HepG2 (cell line): ENCODE measurements around the gene DNM3. TPM values are rescaled to one million over a fixed set of nuclear protein-coding genes. Genes with fewer than 3 reads are reported as not detected.

ENCODE experiments used
- ATAC-seq: fragments of 200-7000 bp; cut with Tn5 transposase; 3 replicates; pipeline ENCODE4 v1.9.1; 2020; ENCODE audit warnings: mild to moderate bottlenecking, moderate library complexity
- BruUV-seq: library from RNA; stranded (reverse); fragments of 400-500 nt; replicated peaks from 2 replicates; lab custom pipeline; 2021; lab: Mats Ljungman, UMichigan
- CTCF ChIA-PET: fragments of 300-600 bp; formaldehyde crosslinking; extraction: SDS; loops from one replicate; lab custom pipeline; 2021; ENCODE audit warnings: low total read pairs, inconsistent platforms, low intra/inter-chr PET ratio; lab: Yijun Ruan, JAX
- POLR2A ChIA-PET: fragments of 350-600 bp; sonication (Branson Sonifier 250); formaldehyde crosslinking; loops from one replicate; lab custom pipeline; 2020; ENCODE audit warnings: antibody characterized with exemption, inconsistent platforms; lab: Yijun Ruan, JAX
- DNase-seq: peaks from one replicate; pipeline ENCODE4 v3.0.0-alpha.2; 2015; ENCODE audit warnings: low spot score
- FAIRE-seq: peaks from 3 replicates; lab custom pipeline; 2011; peaks lifted over from hg19 to GRCh38; lab: Jason Lieb, UNC
- H2AFZ ChIP-seq: one replicate; pipeline ENCODE4 v1.6.1; 2011; ENCODE audit warnings: low read length, inconsistent platforms
- H3K27ac ChIP-seq: fragments of 300-600 bp; 3 replicates; pipeline ENCODE4 v1.8.0; 2011; ENCODE audit warnings: mixed run types, mild to moderate bottlenecking, mixed read lengths, low read length, inconsistent platforms; ENCODE audit not compliant: insufficient read depth; ENCODE audit errors: extremely low read length
- H3K27me3 ChIP-seq, 2 experiments: fragments of 200-600 bp in 1 of 2; 2 replicates in 1 of 2; 3 replicates in 1 of 2; pipeline versions ENCODE4 v1.6.0 to v1.8.0; 2011; ENCODE audit warnings: low read length in 2 of 2, mild to moderate bottlenecking in 2 of 2, moderate library complexity in 2 of 2, inconsistent platforms in 1 of 2; ENCODE audit not compliant: insufficient read depth in 2 of 2, control insufficient read depth in 1 of 2
- H3K36me3 ChIP-seq, 2 experiments: fragments of 200-600 bp in 1 of 2; replicated peaks in 1 of 2; 2 replicates in 1 of 2; 3 replicates in 1 of 2; pipeline versions ENCODE4 v1.5.1 to v1.8.0; 2011; ENCODE audit warnings: low read length in 2 of 2, inconsistent platforms in 1 of 2; ENCODE audit not compliant: insufficient read depth in 2 of 2, control insufficient read depth in 1 of 2
- H3K4me1 ChIP-seq: 2 replicates; pipeline ENCODE4 v1.5.1; 2012; ENCODE audit warnings: low read length, inconsistent platforms; ENCODE audit not compliant: insufficient read depth
- H3K4me2 ChIP-seq: 2 replicates; pipeline ENCODE4 v1.6.0; 2011; ENCODE audit warnings: low read depth, low read length, inconsistent platforms
- H3K4me3 ChIP-seq, 3 experiments: fragments of 200-600 bp in 1 of 3; sonication (generic), shearing (Covaris generic) in 1 of 3; replicated peaks in 1 of 3; 2 replicates each; pipeline ENCODE4 v1.5.1; 2011 to 2016; ENCODE audit warnings: low read length in 3 of 3, inconsistent platforms in 2 of 3, low read depth in 2 of 3, mild to moderate bottlenecking in 2 of 3, control low read depth in 1 of 3, mixed read lengths in 1 of 3; ENCODE audit not compliant: insufficient read depth in 1 of 3
- H3K79me2 ChIP-seq: one replicate; pipeline ENCODE4 v1.6.1; 2011; ENCODE audit warnings: low read length, inconsistent platforms; ENCODE audit not compliant: insufficient read depth
- H3K9ac ChIP-seq: 2 replicates; pipeline ENCODE4 v1.6.0; 2011; ENCODE audit warnings: mild to moderate bottlenecking, low read depth, low read length, inconsistent platforms; ENCODE audit not compliant: insufficient read depth
- H3K9me3 ChIP-seq: 2 replicates; pipeline ENCODE4 v1.5.1; 2012; ENCODE audit warnings: mild to moderate bottlenecking, low read length
- H4K20me1 ChIP-seq: 2 replicates; pipeline ENCODE4 v1.6.0; 2011; ENCODE audit warnings: inconsistent platforms, mild to moderate bottlenecking, low read length, moderate library complexity; ENCODE audit not compliant: insufficient read depth
- KLF6 ChIP-seq: IDR thresholded peaks from 2 replicates; pipeline ENCODE4 v1.8.0; 2016; ENCODE audit warnings: missing biosample characterization, missing genetic modification reagents
- MED1 ChIP-seq: sonication (generic); formaldehyde crosslinking; IDR thresholded peaks from 2 replicates; pipeline ENCODE4 v1.4.0; 2020; ENCODE audit warnings: missing genetic modification reagents
- NFYB ChIP-seq: sonication (generic); formaldehyde crosslinking; IDR thresholded peaks from 2 replicates; pipeline ENCODE4 v1.4.0; 2020; ENCODE audit warnings: missing genetic modification reagents
- RCOR2 ChIP-seq: IDR thresholded peaks from 2 replicates; pipeline ENCODE4 v1.6.1; 2016; ENCODE audit warnings: missing biosample characterization, missing genetic modification reagents
- ZNF263 ChIP-seq: sonication (generic); formaldehyde crosslinking; IDR thresholded peaks from 2 replicates; pipeline ENCODE4 v1.4.0; 2020; ENCODE audit warnings: missing genetic modification reagents
- ZNF441 ChIP-seq: sonication (generic); formaldehyde crosslinking; IDR thresholded peaks from 2 replicates; pipeline ENCODE4 v1.7.0; 2021; ENCODE audit warnings: missing genetic modification reagents, borderline replicate concordance
- WGBS: methylation state at CpG from one replicate; pipeline ENCODE4 v1.1.6; 2017; ENCODE audit warnings: low lambda C conversion rate; 5-methylcytosine and 5-hydroxymethylcytosine counted together
- in situ Hi-C: cut with HindIII; loops from 2 replicates; pipeline ENCODE4 v1.10.0; 2017; ENCODE audit warnings: low pct_unique_long_range_greater_than_20kb; ENCODE audit not compliant: extremely low pct_ligation_motif_present
- intact Hi-C: fragments of 100-400 bp; cut with micrococcal nuclease; formaldehyde crosslinking; loops from one replicate; pipeline ENCODE4 v1.10.0; 2022; ENCODE audit not compliant: unreplicated experiment
- polyA plus RNA-seq, 8 experiments: library from polyadenylated mRNA; depleted of rRNA in 3 of 8; stranded (reverse) in 7 of 8; unstranded in 1 of 8; fragments of >200 nt; fragmentation: Illumina TruSeq in 4 of 8; extraction: Trizol in 4 of 8; gene quantifications; 2 replicates each; pipeline versions ENCODE4 v1.2.1 to v1.2.3, GENCODE V29; 2011 to 2016; ENCODE audit warnings: low read depth in 4 of 8, missing spikeins in 1 of 8, mixed read lengths in 1 of 8; ENCODE audit not compliant: insufficient read depth in 1 of 8
- total RNA-seq, 5 experiments: library from RNA; depleted of rRNA; stranded (reverse); fragments of >200 nt; fragmentation: Illumina TruSeq; extraction: Trizol; gene quantifications; 2 replicates each; pipeline ENCODE4 v1.2.3, GENCODE V29; 2016; ENCODE audit warnings: low read depth in 1 of 5
- TF ChIP-seq, protein P1 (sequence below): sonication (generic); formaldehyde crosslinking; IDR thresholded peaks from 2 replicates; pipeline ENCODE4 v1.9.0; 2021; ENCODE audit warnings: missing genetic modification reagents, mild to moderate bottlenecking, borderline replicate concordance
- TF ChIP-seq, protein P2 (sequence below): sonication (generic); formaldehyde crosslinking; IDR thresholded peaks from 2 replicates; pipeline ENCODE4 v1.4.0; 2020; ENCODE audit warnings: mild to moderate bottlenecking, missing genetic modification reagents
- TF ChIP-seq, protein P3 (sequence below): sonication (generic); formaldehyde crosslinking; IDR thresholded peaks from 2 replicates; pipeline ENCODE4 v1.4.0; 2020; ENCODE audit warnings: missing genetic modification reagents, mild to moderate bottlenecking, borderline replicate concordance
- TF ChIP-seq, protein P4 (sequence below): IDR thresholded peaks from 2 replicates; pipeline ENCODE4 v1.6.1; 2016; ENCODE audit warnings: low read depth

The DNM3 gene
- total and polyA plus RNA-seq, 2 of the 13 experiments (the other 11 are each of a cell fraction or from before 2014, with no cell fraction given), result 0.05 TPM; not detected in 1

DNA sequence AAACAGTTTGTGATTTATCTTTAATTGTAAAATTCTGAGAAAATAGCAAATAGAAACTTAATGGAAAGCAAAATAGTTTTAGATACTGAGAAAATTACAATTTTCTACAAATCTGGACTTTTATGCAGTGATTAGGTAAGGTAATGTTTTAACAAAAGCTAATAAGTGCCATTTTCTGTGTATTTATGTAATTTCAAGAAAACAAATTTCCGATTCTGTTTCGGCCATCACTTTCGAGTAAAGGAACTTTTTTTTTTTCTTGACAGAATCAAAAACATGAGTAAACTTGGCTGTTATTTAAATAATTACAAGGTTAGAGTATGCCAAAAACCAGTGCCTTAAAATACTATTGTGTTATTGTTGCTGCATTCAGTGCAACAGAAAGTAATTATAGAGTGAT lies 298.8 kb downstream of the DNM3 start:
- Histone ChIP-seq H3K4me1 (no peaks in the 10 kb centered on the region), H3K27me3 (no peaks in the 10 kb centered on the region), H4K20me1 (no peaks in the 10 kb centered on the region), H3K4me3 (no peak overlapping the region), H3K9ac (no peak overlapping the region), H3K9me3 (no peaks in the 10 kb centered on the region), H3K4me2 (no peak overlapping the region), H3K79me2 (no peaks in the 10 kb centered on the region), H3K27ac (no peak overlapping the region), H2AFZ (no peak overlapping the region), H3K36me3 (no peaks in the 10 kb centered on the region)
- WGBS, result 35% methylated on average over 3 of the region's 3 CpGs
- BruUV-seq, result no TSS peak
- DNase-seq, result no peak
- no peak for FAIRE-seq
- intact Hi-C loops, result no loop called here
- no peak for ATAC-seq
- in situ Hi-C loops, result no loop called here
- POLR2A ChIA-PET, result no interaction called here
- TF ChIP-seq, protein P1, sequence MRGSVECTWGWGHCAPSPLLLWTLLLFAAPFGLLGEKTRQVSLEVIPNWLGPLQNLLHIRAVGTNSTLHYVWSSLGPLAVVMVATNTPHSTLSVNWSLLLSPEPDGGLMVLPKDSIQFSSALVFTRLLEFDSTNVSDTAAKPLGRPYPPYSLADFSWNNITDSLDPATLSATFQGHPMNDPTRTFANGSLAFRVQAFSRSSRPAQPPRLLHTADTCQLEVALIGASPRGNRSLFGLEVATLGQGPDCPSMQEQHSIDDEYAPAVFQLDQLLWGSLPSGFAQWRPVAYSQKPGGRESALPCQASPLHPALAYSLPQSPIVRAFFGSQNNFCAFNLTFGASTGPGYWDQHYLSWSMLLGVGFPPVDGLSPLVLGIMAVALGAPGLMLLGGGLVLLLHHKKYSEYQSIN (CRISPR knock-in tag), result no peak
- TF ChIP-seq ZNF441 (CRISPR knock-in tag), result no peak
- CTCF ChIA-PET, result no interaction called here

DNA sequence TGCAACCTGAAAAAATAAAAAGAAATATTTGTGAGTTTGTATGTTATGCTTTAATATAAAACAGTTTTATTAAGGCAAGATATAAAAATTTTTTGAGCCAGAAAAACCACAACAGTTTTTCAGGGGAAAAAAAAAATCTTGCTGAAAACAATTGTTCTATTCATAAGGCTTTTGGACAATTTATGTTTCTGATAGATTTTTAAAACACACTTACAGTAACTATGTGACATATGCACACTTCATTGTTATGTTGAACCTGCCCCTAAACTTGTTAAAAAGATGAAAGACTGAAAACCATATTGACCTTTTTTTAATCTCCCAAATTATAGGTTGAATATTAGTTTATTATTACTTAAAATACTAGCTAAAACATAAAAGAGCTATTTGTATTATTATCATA lies 299.3 kb downstream of the DNM3 start:
- no peaks in the 10 kb centered on the region for H3K79me2 ChIP-seq
- no peaks in the 10 kb centered on the region for H3K36me3 ChIP-seq
- in situ Hi-C loops (no loop called here), intact Hi-C loops (no loop called here)
- DNase-seq, result no peak
- no peak for ATAC-seq
- H3K4me3 ChIP-seq, result no peak overlapping the region
- FAIRE-seq, result no peak
- BruUV-seq, result no TSS peak
- no peaks in the 10 kb centered on the region for H3K9me3 ChIP-seq
- CTCF ChIA-PET, result no interaction called here
- no peaks in the 10 kb centered on the region for H3K27me3 ChIP-seq
- H3K4me1 ChIP-seq, result no peaks in the 10 kb centered on the region
- H3K27ac ChIP-seq, result no peak overlapping the region
- H4K20me1 ChIP-seq, result no peaks in the 10 kb centered on the region
- H2AFZ ChIP-seq, result no peak overlapping the region
- no peak overlapping the region for H3K4me2 ChIP-seq
- POLR2A ChIA-PET, result no interaction called here
- no peak overlapping the region for H3K9ac ChIP-seq
- TF ChIP-seq MED1 (CRISPR knock-in tag) (no peak), KLF6 (CRISPR knock-in tag) (no peak), ZNF263 (CRISPR knock-in tag) (no peak), RCOR2 (no peak), NFYB (CRISPR knock-in tag) (no peak)
- TF ChIP-seq, protein P2, sequence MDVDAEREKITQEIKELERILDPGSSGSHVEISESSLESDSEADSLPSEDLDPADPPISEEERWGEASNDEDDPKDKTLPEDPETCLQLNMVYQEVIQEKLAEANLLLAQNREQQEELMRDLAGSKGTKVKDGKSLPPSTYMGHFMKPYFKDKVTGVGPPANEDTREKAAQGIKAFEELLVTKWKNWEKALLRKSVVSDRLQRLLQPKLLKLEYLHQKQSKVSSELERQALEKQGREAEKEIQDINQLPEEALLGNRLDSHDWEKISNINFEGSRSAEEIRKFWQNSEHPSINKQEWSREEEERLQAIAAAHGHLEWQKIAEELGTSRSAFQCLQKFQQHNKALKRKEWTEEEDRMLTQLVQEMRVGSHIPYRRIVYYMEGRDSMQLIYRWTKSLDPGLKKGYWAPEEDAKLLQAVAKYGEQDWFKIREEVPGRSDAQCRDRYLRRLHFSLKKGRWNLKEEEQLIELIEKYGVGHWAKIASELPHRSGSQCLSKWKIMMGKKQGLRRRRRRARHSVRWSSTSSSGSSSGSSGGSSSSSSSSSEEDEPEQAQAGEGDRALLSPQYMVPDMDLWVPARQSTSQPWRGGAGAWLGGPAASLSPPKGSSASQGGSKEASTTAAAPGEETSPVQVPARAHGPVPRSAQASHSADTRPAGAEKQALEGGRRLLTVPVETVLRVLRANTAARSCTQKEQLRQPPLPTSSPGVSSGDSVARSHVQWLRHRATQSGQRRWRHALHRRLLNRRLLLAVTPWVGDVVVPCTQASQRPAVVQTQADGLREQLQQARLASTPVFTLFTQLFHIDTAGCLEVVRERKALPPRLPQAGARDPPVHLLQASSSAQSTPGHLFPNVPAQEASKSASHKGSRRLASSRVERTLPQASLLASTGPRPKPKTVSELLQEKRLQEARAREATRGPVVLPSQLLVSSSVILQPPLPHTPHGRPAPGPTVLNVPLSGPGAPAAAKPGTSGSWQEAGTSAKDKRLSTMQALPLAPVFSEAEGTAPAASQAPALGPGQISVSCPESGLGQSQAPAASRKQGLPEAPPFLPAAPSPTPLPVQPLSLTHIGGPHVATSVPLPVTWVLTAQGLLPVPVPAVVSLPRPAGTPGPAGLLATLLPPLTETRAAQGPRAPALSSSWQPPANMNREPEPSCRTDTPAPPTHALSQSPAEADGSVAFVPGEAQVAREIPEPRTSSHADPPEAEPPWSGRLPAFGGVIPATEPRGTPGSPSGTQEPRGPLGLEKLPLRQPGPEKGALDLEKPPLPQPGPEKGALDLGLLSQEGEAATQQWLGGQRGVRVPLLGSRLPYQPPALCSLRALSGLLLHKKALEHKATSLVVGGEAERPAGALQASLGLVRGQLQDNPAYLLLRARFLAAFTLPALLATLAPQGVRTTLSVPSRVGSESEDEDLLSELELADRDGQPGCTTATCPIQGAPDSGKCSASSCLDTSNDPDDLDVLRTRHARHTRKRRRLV (CRISPR knock-in tag), result no peak
- TF ChIP-seq, protein P3, sequence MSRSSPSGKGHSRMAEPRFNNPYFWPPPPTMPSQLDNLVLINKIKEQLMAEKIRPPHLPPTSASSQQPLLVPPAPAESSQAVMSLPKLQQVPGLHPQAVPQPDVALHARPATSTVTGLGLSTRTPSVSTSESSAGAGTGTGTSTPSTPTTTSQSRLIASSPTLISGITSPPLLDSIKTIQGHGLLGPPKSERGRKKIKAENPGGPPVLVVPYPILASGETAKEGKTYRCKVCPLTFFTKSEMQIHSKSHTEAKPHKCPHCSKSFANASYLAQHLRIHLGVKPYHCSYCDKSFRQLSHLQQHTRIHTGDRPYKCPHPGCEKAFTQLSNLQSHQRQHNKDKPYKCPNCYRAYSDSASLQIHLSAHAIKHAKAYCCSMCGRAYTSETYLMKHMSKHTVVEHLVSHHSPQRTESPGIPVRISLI (CRISPR knock-in tag), result no peak
- TF ChIP-seq, protein P4, sequence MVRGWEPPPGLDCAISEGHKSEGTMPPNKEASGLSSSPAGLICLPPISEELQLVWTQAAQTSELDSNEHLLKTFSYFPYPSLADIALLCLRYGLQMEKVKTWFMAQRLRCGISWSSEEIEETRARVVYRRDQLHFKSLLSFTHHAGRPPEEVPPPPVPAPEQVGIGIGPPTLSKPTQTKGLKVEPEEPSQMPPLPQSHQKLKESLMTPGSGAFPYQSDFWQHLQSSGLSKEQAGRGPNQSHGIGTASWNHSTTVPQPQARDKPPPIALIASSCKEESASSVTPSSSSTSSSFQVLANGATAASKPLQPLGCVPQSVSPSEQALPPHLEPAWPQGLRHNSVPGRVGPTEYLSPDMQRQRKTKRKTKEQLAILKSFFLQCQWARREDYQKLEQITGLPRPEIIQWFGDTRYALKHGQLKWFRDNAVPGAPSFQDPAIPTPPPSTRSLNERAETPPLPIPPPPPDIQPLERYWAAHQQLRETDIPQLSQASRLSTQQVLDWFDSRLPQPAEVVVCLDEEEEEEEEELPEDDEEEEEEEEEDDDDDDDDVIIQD (CRISPR knock-in tag), result no peak
